Measurements from ENCODE around the gene CHMP2A.
A peak's percentile ranks its signal among the peaks of the same experiment; 100 is the strongest.

Gene CHMP2A

GRCh38 chr19:58538257-58539168 lies 16.4 kb downstream of the CHMP2A start:
- no peak for DNase-seq (ENCODE audit: low spot score)

- DNase-seq (ENCODE audit: low spot score) = no peak
Measured at GRCh38 chr19:58536852-58537798, 17.8 kb downstream of the CHMP2A start.

GRCh38 chr19:58535857-58536256 lies 19.0 kb downstream of the CHMP2A start:
- DNase-seq (ENCODE audit: low spot score) = no peak

GRCh38 chr19:58531034-58531840 lies 23.7 kb downstream of the CHMP2A start:
- DNase-seq (ENCODE audit: low spot score) = no peak

GRCh38 chr19:58529405-58529804 lies 25.5 kb downstream of the CHMP2A start:
- DNase-seq (ENCODE audit: low spot score) = no peak

- DNase-seq (ENCODE audit: low spot score) = no peak
Measured at GRCh38 chr19:58522709-58523108, 32.2 kb downstream of the CHMP2A start.

- DNase-seq (ENCODE audit: low spot score) = no peak
Measured at GRCh38 chr19:58521651-58522050, 33.3 kb downstream of the CHMP2A start.

- DNase-seq (ENCODE audit: low spot score) = no peak
Measured at GRCh38 chr19:58520257-58520599, 34.7 kb downstream of the CHMP2A start.

GRCh38 chr19:58519355-58520256 lies 35.3 kb downstream of the CHMP2A start, which contains the start of gene ZBTB45:
Gene ZBTB45 (minus strand): TSS chr19:58519810. CDS start chr19:58517673, 2,137 bp downstream.
- peak; percentile 93 for DNase-seq (ENCODE audit: low spot score)

- DNase-seq (ENCODE audit: low spot score) = peak; percentile 52
Measured at GRCh38 chr19:58519087-58519354, 35.9 kb downstream of the CHMP2A start.

GRCh38 chr19:58518256-58519086 lies 36.4 kb downstream of the CHMP2A start:
- no peak for DNase-seq (ENCODE audit: low spot score)

GRCh38 chr19:58516964-58517833 lies 37.7 kb downstream of the CHMP2A start:
- DNase-seq (ENCODE audit: low spot score) = no peak

- no peak for DNase-seq (ENCODE audit: low spot score)
Measured at GRCh38 chr19:58516246-58516836, 38.6 kb downstream of the CHMP2A start.

GRCh38 chr19:58515259-58515658 lies 39.6 kb downstream of the CHMP2A start:
- no peak for DNase-seq (ENCODE audit: low spot score)

GRCh38 chr19:58514564-58515022 lies 40.3 kb downstream of the CHMP2A start:
- no peak for DNase-seq (ENCODE audit: low spot score)

- DNase-seq (ENCODE audit: low spot score) = peak; percentile 94
Measured at GRCh38 chr19:58513694-58514563, 41.0 kb downstream of the CHMP2A start.

GRCh38 chr19:58513213-58513693 lies 41.7 kb downstream of the CHMP2A start:
- DNase-seq (ENCODE audit: low spot score) = no peak
